AML-193 (cell line): Measurements from ENCODE around the gene IL4I1.
A peak's percentile ranks its signal among the peaks of the same experiment; 100 is the strongest.

Experiments
- DNase-seq, 2 experiments: peaks; one replicate each; lab custom pipeline; 2025; lab: John Stamatoyannopoulos, UW

Gene IL4I1

GRCh38 chr19:49924004-49924880 is 27.6 kb upstream of the IL4I1 start:
- no peak for DNase-seq

GRCh38 chr19:49923055-49924003 is 26.6 kb upstream of the IL4I1 start:
- no peak for DNase-seq

- DNase-seq = no peak
Measured at GRCh38 chr19:49921871-49922795, 25.4 kb upstream of the IL4I1 start.

GRCh38 chr19:49920624-49921363 is 24.1 kb upstream of the IL4I1 start:
- DNase-seq = no peak

GRCh38 chr19:49918089-49918488 is 21.4 kb upstream of the IL4I1 start:
- no peak for DNase-seq

- no peak for DNase-seq
Measured at GRCh38 chr19:49916839-49917733, 20.4 kb upstream of the IL4I1 start.

- DNase-seq = no peak
Measured at GRCh38 chr19:49915271-49915670, 18.6 kb upstream of the IL4I1 start.

GRCh38 chr19:49913720-49914119 is 17.0 kb upstream of the IL4I1 start:
- no peak for DNase-seq

GRCh38 chr19:49912965-49913685 is 16.4 kb upstream of the IL4I1 start:
- DNase-seq = no peak

GRCh38 chr19:49911381-49912145 is 14.9 kb upstream of the IL4I1 start:
- peak; percentile 24 to 38 for DNase-seq

- no peak for DNase-seq
Measured at GRCh38 chr19:49910179-49910578, 13.5 kb upstream of the IL4I1 start.

- no peak for DNase-seq
Measured at GRCh38 chr19:49908480-49909420, 12.1 kb upstream of the IL4I1 start.

GRCh38 chr19:49907745-49908446 is 11.2 kb upstream of the IL4I1 start:
- DNase-seq = no peak

GRCh38 chr19:49906879-49907564 is 10.3 kb upstream of the IL4I1 start:
- no peak for DNase-seq

GRCh38 chr19:49904136-49904535 is 7.4 kb upstream of the IL4I1 start:
- no peak for DNase-seq
